ENCODE results near the gene RALGAPA2.

GRCh38 chr20:20759132-20759531, 46.7 kb upstream of the RALGAPA2 start:
- no peak for TF ChIP-seq EZH2phosphoT487 (conservative IDR thresholded peaks at IDR 0.05; ENCODE audit: low read length)
- no peak for TF ChIP-seq CTCF (IDR thresholded peaks at IDR 0.05; ENCODE audit: insufficient read depth, low read length, poor library complexity, severe bottlenecking)
